Ovary (tissue), 9 donors: ENCODE measurements around the gene ANO3. TPM values are rescaled to one million over a fixed set of nuclear protein-coding genes. Genes with fewer than 3 reads are reported as not detected.

Source experiments
- DNase-seq, 5 donors: peaks; one replicate each; pipeline ENCODE4 v3.0.0-alpha.2; 2019 to 2020
- H3K27ac ChIP-seq, 2 donors: fragments of 200-600 bp; one replicate each; pipeline versions ENCODE4 v1.5.1 to v1.8.0; 2019 to 2022
- H3K27me3 ChIP-seq: fragments of 200-600 bp; one replicate; pipeline ENCODE4 v1.8.0; 2022
- H3K36me3 ChIP-seq: fragments of 200-600 bp; sonication (generic); one replicate; pipeline ENCODE4 v1.5.1; 2019
- H3K4me1 ChIP-seq: one replicate; pipeline ENCODE4 v1.8.1; 2013; ENCODE audit warnings: mild to moderate bottlenecking, moderate library complexity; ENCODE audit not compliant: insufficient read depth
- H3K4me3 ChIP-seq: fragments of 200-600 bp; sonication (generic); one replicate; pipeline ENCODE4 v1.5.1; 2017
- H3K9me3 ChIP-seq, 2 donors: fragments of 200-600 bp in 1 of 2; sonication (generic) in 1 of 2; one replicate each; pipeline versions ENCODE4 v1.5.1 to v1.8.1; 2013 to 2019; ENCODE audit warnings: mild to moderate bottlenecking in 1 of 2, moderate library complexity in 1 of 2
- EP300 ChIP-seq: sonication (generic); formaldehyde crosslinking; IDR thresholded peaks from one replicate; pipeline ENCODE4 v1.6.1; 2017; ENCODE audit warnings: antibody characterized with exemption
- POLR2A ChIP-seq: fragments of 450-650 bp; IDR thresholded peaks from one replicate; pipeline ENCODE4 v1.6.1; 2017; ENCODE audit warnings: antibody characterized with exemption, mild to moderate bottlenecking, moderate library complexity
- WGBS, 3 donors: extraction: QIAGEN DNeasy Blood & Tissue Kit in 1 of 3; methylation state at CpG; one replicate each; pipeline versions ENCODE4 v1.1.5 to v1.1.7; 2013 to 2017; 5-methylcytosine and 5-hydroxymethylcytosine counted together
- intact Hi-C, 4 donors: fragments of 100-400 bp; cut with DNase I; formaldehyde crosslinking; loops; one replicate each; pipeline versions ENCODE4 v1.11.0 to v1.15.1; 2022 to 2023
- polyA plus RNA-seq, 2 donors: library from polyadenylated mRNA; stranded (reverse); fragments of 200-250 nt in 1 of 2; fragments of 350-450 nt in 1 of 2; fragmentation: Illumina TruSeq in 1 of 2; extraction: RNeasy Lipid Tissue Mini Kit (QIAGEN cat#74804) in 1 of 2; gene quantifications; one replicate each; pipeline ENCODE4 v1.2.3, GENCODE V29; 2013 to 2014
- total RNA-seq, 7 donors: library from RNA; depleted of rRNA in 2 of 7; stranded (reverse); fragments of >200 nt in 2 of 7; fragmentation: NEBNext Ultra II Directional in 3 of 7; extraction: Animal tissue kit (Norgen Biotek cat#: 25700) in 3 of 7; gene quantifications; one replicate each; pipeline versions ENCODE4 v1.1.0 to v1.2.4, GENCODE V29; 2016 to 2023
- TF ChIP-seq, protein P1 (sequence below), 3 donors: fragments of 450-650 bp in 2 of 3; fragments of 200-600 bp in 1 of 3; IDR thresholded peaks; one replicate each; pipeline versions ENCODE4 v1.5.1 to v1.8.0; 2016 to 2022; ENCODE audit warnings: antibody characterized with exemption in 3 of 3, mild to moderate bottlenecking in 1 of 3
- donor health status: DM: no; HTN: no; CAD: no; lungs with moderate emphysema.
- donor health status: DM: no; HTN: no; CAD: no.
- donor health status: Bipolar disorder and iron deficiency.
- donor health status: DM: yes; HTN: yes; CAD: no.
- donor health status: DM: no; HTN: no; CAD: no.
- donor health status: DM: yes; HTN: yes; CAD: no.

The ANO3 gene
- total and polyA plus RNA-seq, 9 donors, result under 0.01 to 0.93 (median 0.08) TPM; not detected in 1

DNA sequence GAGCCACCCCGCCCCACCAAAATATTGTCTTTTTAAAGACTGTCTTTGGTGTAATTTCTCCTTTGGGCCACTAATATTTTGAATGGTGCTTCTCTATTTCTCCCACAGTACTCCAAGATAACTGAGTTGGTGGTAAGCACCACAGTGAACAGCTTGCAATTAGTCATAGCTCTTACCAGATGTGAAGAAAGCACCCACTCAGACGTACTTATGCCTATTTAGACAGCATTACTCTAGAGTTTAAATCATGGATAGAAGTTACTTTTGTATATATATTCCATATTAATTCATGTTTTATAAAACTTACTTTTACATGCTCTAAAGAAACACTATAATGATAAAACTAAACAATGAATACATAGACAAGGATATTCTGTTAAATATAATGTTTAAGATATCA is 12.7 kb downstream of the ANO3 start:
- WGBS, 3 donors, result 66 to 72% (median 68%) methylated on average over 2 of the region's 2 CpGs
- H3K36me3 ChIP-seq, result no peaks in the 10 kb centered on the region
- no peak for DNase-seq
- H3K4me3 ChIP-seq, result no peak overlapping the region
- no peaks in the 10 kb centered on the region for H3K27me3 ChIP-seq
- no peak overlapping the region for H3K27ac ChIP-seq
- no peaks in the 10 kb centered on the region for H3K4me1 ChIP-seq
- TF ChIP-seq EP300, result no peak
- H3K9me3 ChIP-seq, result no peaks in the 10 kb centered on the region
- intact Hi-C loops, result no loop called here

DNA sequence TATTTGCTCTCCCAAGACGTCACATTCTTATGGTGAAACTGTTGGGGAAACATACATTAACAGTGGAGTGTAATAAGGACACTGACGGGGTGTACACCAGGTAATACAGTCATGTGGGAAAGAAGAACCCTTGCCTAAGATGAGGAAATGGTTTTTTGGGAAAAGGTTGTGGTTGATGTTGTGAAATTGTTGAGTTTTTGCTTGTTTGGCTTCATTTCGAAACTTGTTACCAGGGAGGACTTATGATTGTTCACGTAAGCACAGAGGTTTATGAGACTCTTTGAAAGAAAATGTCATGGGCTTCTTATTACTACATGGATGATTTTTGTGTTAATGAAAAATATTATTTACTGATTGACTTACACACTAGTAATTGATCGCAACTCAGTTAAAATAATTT is 16.8 kb downstream of the ANO3 start:
- H3K4me1 ChIP-seq, result no peaks in the 10 kb centered on the region
- H3K4me3 ChIP-seq, result no peak overlapping the region
- TF ChIP-seq, protein P1, sequence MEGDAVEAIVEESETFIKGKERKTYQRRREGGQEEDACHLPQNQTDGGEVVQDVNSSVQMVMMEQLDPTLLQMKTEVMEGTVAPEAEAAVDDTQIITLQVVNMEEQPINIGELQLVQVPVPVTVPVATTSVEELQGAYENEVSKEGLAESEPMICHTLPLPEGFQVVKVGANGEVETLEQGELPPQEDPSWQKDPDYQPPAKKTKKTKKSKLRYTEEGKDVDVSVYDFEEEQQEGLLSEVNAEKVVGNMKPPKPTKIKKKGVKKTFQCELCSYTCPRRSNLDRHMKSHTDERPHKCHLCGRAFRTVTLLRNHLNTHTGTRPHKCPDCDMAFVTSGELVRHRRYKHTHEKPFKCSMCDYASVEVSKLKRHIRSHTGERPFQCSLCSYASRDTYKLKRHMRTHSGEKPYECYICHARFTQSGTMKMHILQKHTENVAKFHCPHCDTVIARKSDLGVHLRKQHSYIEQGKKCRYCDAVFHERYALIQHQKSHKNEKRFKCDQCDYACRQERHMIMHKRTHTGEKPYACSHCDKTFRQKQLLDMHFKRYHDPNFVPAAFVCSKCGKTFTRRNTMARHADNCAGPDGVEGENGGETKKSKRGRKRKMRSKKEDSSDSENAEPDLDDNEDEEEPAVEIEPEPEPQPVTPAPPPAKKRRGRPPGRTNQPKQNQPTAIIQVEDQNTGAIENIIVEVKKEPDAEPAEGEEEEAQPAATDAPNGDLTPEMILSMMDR (IDR thresholded peaks at IDR 0.05), result no peak
- TF ChIP-seq POLR2A, result no peak
- TF ChIP-seq EP300, result no peak
- no peaks in the 10 kb centered on the region for H3K9me3 ChIP-seq
- 82 to 85% (median 82%) methylated on average over 5 of the region's 5 CpGs for WGBS, 3 donors
- H3K27me3 ChIP-seq, result no peaks in the 10 kb centered on the region
- no peak overlapping the region for H3K27ac ChIP-seq
- H3K36me3 ChIP-seq, result no peaks in the 10 kb centered on the region
- no peak for DNase-seq
- intact Hi-C loops, result no loop called here

DNA sequence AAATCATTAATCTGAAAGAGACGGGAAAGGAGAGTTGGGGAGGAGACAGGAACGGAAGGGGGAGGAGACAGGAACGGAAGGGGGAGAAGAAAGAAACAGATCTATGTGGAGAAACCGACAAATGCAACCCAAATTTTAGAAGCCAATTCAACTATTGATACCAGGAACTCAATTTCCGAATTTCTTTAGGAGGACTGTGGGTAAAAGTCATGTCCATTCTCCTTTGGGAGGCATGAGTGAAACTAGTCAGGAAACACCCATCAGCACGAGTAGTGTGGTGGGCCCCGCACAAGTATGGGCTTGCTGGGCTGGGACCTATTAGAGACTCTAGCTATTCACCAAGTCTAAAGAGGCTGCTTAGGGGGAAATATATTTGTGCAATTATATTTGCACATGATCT is 18.1 kb downstream of the ANO3 start:
- H3K27ac ChIP-seq, result no peak overlapping the region
- H3K27me3 ChIP-seq, result no peaks in the 10 kb centered on the region
- no peaks in the 10 kb centered on the region for H3K36me3 ChIP-seq
- H3K9me3 ChIP-seq, result no peaks in the 10 kb centered on the region
- WGBS, 3 donors, result 79 to 87% (median 86%) methylated on average over 7 of the region's 7 CpGs
- no peaks in the 10 kb centered on the region for H3K4me1 ChIP-seq
- no peak for DNase-seq
- intact Hi-C loops, result no loop called here
- no peak overlapping the region for H3K4me3 ChIP-seq
- no peak for TF ChIP-seq EP300
- TF ChIP-seq, protein P1 (IDR thresholded peaks at IDR 0.05), result no peak
- TF ChIP-seq POLR2A, result no peak

DNA sequence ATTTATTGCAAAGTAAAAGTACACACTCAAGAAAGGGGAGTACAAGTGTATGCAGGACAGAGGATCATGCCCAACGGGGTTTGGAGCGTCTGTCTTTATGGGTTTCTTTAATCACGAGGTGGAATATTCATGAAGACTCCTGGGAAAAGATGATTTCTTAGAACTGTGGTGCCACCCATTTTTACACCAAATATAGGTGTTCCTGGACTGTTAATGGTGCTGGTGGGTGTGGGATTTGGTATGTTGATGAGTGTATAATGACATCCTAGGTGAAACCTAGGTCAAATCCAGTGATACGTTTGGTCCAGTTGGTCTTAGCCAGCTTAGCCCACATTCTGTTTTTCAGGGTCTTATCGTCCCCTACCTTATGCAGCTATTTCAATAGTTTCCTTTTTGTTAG is 21.1 kb downstream of the ANO3 start:
- TF ChIP-seq, protein P1 (IDR thresholded peaks at IDR 0.05), result no peak
- no peak for TF ChIP-seq POLR2A
- TF ChIP-seq EP300, result no peak

DNA sequence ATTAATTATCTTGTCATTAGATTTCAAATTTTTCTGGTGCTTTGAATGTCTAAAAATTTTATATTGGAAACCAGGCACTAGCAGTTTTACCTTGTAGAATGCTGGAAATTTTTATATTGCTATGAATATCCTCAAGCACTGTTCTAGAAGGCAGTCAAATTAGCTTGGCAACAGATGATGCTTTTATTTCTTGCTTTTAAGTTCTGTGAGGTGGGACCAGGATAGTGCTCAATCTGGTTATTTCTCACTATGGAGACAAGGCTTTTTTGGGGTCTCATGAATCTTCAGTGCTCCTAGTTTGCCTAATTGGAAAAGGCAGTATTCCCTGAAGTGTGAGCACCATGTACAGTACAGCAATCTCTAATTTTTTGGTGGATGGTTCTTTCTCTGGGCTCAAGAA is 27.1 kb downstream of the ANO3 start:
- Histone ChIP-seq H3K4me1 (no peaks in the 10 kb centered on the region), H3K27me3 (no peaks in the 10 kb centered on the region), H3K36me3 (no peaks in the 10 kb centered on the region), H3K27ac (no peak overlapping the region), H3K9me3 (no peaks in the 10 kb centered on the region), H3K4me3 (no peak overlapping the region)
- intact Hi-C loops, result no loop called here
- no peak for DNase-seq
- TF ChIP-seq, protein P1 (IDR thresholded peaks at IDR 0.05), result no peak
- TF ChIP-seq EP300, result no peak
- no peak for TF ChIP-seq POLR2A

More for the DNA sequence above, 21.1 kb downstream of the ANO3 start:
- no peak for DNase-seq
- no peaks in the 10 kb centered on the region for H3K36me3 ChIP-seq
- WGBS, 3 donors, result 79 to 82% (median 82%) methylated on average over 5 of the region's 5 CpGs
- no peaks in the 10 kb centered on the region for H3K9me3 ChIP-seq
- H3K4me3 ChIP-seq, result no peak overlapping the region
- no peaks in the 10 kb centered on the region for H3K27me3 ChIP-seq
- H3K27ac ChIP-seq, result no peak overlapping the region
- no peaks in the 10 kb centered on the region for H3K4me1 ChIP-seq
- intact Hi-C loops, result no loop called here
